ENCODE measurements around the gene LEO1. TPM values are rescaled to one million over a fixed set of nuclear protein-coding genes. Genes with fewer than 3 reads are reported as not detected.
"Not testable (repeated sequence)": the region's sequence is repeated elsewhere in the genome, so short reads cannot be mapped to it uniquely, and the experiment has no call there.

Gene LEO1
- total RNA-seq, 1 donor from 2014 or later: 32.7 TPM

DNA sequence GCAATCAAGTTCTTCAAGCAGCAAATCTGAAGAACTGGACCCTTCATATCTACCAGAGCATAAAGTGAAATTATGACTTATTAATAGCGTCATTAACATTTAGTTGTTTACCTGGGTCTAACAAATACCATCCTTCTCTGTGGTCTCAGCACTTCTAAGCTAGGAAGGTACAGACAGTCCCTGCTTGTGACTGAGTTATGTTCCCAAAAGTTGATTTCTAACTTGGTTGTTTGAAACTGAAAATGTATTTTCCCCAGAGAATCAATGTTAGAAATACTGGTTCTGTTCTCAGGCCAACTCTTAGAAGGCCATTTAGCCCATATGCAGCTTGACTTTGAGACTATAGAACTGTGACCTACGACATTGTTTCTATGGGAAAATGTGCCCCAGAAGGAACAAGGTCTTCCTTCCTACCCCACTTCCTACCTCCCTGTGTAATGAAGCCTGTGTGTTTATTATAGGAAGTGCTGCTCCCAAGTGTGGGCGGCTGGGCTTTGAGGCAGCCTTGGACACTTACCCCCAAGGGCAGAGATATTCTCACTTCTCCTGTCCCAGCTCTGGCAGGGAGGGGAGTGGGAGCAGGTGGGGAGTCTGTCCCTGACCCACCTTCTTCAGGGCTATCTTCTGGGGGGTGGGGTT, 35.2 kb upstream of the LEO1 start:
- Mint-ChIP-seq H3K27me3 (ENCODE audit: low read depth) (no peaks in the 10 kb centered on the region), H3K4me3 (no peak overlapping the region), H3K36me3 (ENCODE audit: low read depth) (no peaks in the 10 kb centered on the region), H3K9me3 (no peaks in the 10 kb centered on the region), H3K27ac (ENCODE audit: unreplicated experiment) (no peak overlapping the region), H3K4me1 (peaks cover 10% of the 10 kb centered on the region)
- TF ChIP-seq, protein P1, sequence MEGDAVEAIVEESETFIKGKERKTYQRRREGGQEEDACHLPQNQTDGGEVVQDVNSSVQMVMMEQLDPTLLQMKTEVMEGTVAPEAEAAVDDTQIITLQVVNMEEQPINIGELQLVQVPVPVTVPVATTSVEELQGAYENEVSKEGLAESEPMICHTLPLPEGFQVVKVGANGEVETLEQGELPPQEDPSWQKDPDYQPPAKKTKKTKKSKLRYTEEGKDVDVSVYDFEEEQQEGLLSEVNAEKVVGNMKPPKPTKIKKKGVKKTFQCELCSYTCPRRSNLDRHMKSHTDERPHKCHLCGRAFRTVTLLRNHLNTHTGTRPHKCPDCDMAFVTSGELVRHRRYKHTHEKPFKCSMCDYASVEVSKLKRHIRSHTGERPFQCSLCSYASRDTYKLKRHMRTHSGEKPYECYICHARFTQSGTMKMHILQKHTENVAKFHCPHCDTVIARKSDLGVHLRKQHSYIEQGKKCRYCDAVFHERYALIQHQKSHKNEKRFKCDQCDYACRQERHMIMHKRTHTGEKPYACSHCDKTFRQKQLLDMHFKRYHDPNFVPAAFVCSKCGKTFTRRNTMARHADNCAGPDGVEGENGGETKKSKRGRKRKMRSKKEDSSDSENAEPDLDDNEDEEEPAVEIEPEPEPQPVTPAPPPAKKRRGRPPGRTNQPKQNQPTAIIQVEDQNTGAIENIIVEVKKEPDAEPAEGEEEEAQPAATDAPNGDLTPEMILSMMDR (conservative IDR thresholded peaks at IDR 0.05): no peak
- no peak for DNase-seq (ENCODE audit: low read depth, low spot score)

DNA sequence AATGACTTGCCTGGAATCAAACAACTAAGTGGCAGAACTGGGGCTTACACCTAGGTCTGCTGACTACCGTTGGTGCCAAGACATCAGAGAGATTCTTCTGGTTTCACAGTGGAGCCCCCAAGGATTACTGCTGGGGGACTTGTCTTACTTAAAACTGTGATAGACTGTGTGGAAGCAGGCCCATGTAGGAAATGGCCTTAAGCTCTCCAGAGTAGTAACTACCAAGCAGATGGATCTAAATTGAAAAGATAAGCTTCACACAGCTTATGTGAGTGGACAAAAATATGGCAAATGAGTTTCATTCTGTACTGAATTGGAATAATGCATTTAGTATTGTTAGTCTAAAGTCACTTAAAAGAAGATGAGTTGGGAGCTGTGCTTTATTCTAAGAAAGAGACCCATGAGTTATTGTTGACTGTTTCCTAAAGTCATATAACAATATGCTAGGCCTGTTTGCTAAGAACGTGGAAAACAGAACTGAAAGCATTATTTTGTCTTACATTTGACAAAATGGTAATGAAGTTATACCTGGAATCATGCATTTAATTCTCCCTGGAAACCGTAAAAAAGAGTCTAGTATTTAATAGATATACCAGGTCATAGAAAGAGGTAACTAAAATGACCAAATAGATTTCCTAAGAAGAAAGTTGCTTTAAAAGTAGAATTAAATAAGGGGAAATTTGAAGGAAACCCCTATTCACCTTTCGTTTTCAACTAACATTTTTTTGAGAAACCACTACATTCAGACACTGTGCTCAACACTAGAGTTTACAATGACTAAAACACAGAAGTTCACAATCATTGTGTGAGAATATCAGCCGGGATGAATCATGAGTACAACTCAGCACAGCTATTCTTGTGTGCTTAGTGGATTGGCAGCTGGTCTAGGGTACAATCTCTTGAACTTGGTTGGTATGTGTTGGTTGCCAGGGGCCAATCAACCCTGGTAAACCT, 34.4 kb upstream of the LEO1 start:
- H3K9me3 Mint-ChIP-seq: no peaks in the 10 kb centered on the region
- no peak overlapping the region for H3K4me3 Mint-ChIP-seq
- no peak overlapping the region for H3K27ac Mint-ChIP-seq (ENCODE audit: unreplicated experiment)
- no peaks in the 10 kb centered on the region for H3K27me3 Mint-ChIP-seq (ENCODE audit: low read depth)
- H3K4me1 Mint-ChIP-seq: peaks cover 7% of the 10 kb centered on the region
- no peak for DNase-seq (ENCODE audit: low read depth, low spot score)
- H3K36me3 Mint-ChIP-seq (ENCODE audit: low read depth): no peaks in the 10 kb centered on the region
- TF ChIP-seq, protein P1 (conservative IDR thresholded peaks at IDR 0.05): no peak

DNA sequence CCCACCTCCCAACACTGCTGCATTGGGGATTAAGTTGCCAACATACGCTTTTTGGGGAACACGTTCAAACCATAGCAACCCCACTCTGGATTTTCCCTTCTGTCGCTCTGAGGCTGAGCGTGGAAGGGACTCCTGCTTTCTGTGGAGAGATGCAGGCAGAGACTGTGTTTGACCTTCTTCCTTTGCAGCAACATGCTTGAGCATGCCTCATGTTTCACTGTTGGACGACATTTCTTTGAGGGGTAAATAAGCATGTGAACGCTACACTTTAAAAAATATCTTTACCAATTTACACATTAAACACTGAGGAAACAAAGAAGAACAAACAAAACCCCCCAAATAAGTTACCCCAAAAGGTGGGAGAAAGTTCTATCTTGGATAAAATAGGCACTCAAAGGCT, 33.2 kb upstream of the LEO1 start:
- Mint-ChIP-seq H3K9me3 (no peaks in the 10 kb centered on the region), H3K27me3 (ENCODE audit: low read depth) (no peaks in the 10 kb centered on the region), H3K27ac (ENCODE audit: unreplicated experiment) (no peak overlapping the region), H3K4me3 (no peak overlapping the region), H3K4me1 (peaks cover 7% of the 10 kb centered on the region), H3K36me3 (ENCODE audit: low read depth) (no peaks in the 10 kb centered on the region)
- no peak for DNase-seq (ENCODE audit: low read depth, low spot score)
- TF ChIP-seq, protein P1 (conservative IDR thresholded peaks at IDR 0.05): no peak

DNA sequence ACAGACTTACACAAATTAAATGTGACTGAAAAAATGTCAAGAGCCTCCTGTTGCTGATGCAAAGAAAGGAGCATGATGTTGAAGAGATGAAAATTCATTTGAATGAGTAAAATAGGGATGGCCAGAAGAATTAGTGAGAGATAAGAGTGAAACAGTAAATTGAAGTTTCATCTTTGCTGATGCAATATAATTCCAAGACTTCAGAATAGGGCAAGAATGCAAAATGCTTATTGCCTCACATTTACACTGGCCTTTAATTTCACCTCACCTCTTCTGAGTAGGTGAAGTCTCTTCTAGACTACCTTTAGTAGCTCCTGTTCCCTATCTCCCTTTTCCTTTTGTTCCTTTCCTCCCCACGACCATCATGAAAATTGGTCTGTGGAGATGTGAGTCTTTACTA, 32.1 kb upstream of the LEO1 start:
- H3K27me3 Mint-ChIP-seq (ENCODE audit: low read depth): no peaks in the 10 kb centered on the region
- TF ChIP-seq, protein P1 (conservative IDR thresholded peaks at IDR 0.05): no peak

DNA sequence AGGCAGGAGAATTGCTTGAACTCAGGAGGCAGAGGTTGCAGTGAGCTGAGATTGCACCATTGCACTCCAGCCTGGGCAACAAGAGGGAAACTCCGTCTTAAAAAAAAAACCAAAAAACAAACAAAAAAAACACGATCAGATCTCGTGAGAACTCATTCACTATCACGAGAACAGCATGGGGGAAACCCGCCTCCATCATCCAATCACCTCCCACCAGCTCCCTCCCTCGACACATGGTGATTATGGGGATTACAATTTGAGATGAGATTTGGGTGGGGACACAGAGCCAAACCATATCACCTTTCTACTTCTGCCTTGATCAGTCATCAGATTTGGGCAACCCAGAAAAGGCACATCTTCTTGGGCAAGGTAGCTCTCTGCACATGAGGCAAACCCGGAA, 31.5 kb upstream of the LEO1 start:
- DNase-seq (ENCODE audit: low read depth, low spot score); H3K27me3 Mint-ChIP-seq (ENCODE audit: low read depth); H3K27ac Mint-ChIP-seq (ENCODE audit: unreplicated experiment); H3K9me3 Mint-ChIP-seq; H3K4me1 Mint-ChIP-seq; H3K36me3 Mint-ChIP-seq (ENCODE audit: low read depth); H3K4me3 Mint-ChIP-seq: not testable (repeated sequence)

More for the DNA sequence above, 32.1 kb upstream of the LEO1 start:
- no peak overlapping the region for H3K4me3 Mint-ChIP-seq
- H3K9me3 Mint-ChIP-seq: no peaks in the 10 kb centered on the region
- no peak overlapping the region for H3K27ac Mint-ChIP-seq (ENCODE audit: unreplicated experiment)
- no peaks in the 10 kb centered on the region for H3K36me3 Mint-ChIP-seq (ENCODE audit: low read depth)
- H3K4me1 Mint-ChIP-seq: peaks cover 4% of the 10 kb centered on the region
- DNase-seq (ENCODE audit: low read depth, low spot score): no peak

DNA sequence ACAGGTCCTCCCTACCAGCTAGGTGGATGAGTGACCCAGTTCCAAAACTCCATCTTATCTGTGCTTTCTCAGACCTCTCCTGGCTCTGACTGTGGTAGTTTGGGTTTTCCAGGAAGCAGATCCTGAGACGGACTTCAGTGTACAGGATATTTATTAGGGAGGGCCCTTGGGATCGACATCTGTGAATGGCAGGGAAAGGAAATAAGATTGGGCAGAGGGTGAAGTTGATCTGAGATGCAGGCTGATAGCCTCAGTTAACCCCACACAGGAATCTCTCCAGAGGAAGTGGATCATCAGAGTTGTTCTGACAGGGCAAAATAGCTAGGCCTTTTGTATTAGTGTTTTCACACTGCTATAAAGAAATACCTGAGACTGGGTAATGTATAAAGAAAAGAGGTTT, 30.8 kb upstream of the LEO1 start:
- H3K9me3 Mint-ChIP-seq: no peaks in the 10 kb centered on the region
- DNase-seq (ENCODE audit: low read depth, low spot score): no peak
- no peaks in the 10 kb centered on the region for H3K27me3 Mint-ChIP-seq (ENCODE audit: low read depth)
- H3K4me3 Mint-ChIP-seq: no peak overlapping the region
- peaks cover 3% of the 10 kb centered on the region for H3K4me1 Mint-ChIP-seq
- no peak overlapping the region for H3K27ac Mint-ChIP-seq (ENCODE audit: unreplicated experiment)
- no peaks in the 10 kb centered on the region for H3K36me3 Mint-ChIP-seq (ENCODE audit: low read depth)
- TF ChIP-seq, protein P1 (conservative IDR thresholded peaks at IDR 0.05): no peak

Data from neural crest cell (in vitro differentiated cells).